Lower leg skin (tissue), 3 donors: Measurements from ENCODE around the gene SIRT5.

Experiments
- CTCF ChIP-seq, 3 donors: fragments of 450-650 bp; IDR thresholded peaks; one replicate each; pipeline ENCODE4 v1.5.1; 2016; ENCODE audit warnings: antibody characterized with exemption in 3 of 3, mild to moderate bottlenecking in 3 of 3, moderate library complexity in 2 of 3
- POLR2A ChIP-seq, 2 donors: fragments of 450-650 bp; IDR thresholded peaks; one replicate each; pipeline ENCODE4 v1.6.1; 2016 to 2017; ENCODE audit warnings: antibody characterized with exemption in 2 of 2, mild to moderate bottlenecking in 1 of 2, moderate library complexity in 1 of 2

- TF ChIP-seq CTCF (IDR thresholded peaks at IDR 0.05), result no peak
- TF ChIP-seq POLR2A (IDR thresholded peaks at IDR 0.05), result no peak
These were observed 42.4 kb upstream of the SIRT5 start for GRCh38 chr6:13531956-13532355.
